H9 (cell line): Measurements from ENCODE around the gene GAS1. TPM values are rescaled to one million over a fixed set of nuclear protein-coding genes. Genes with fewer than 3 reads are reported as not detected.

Experiments
- DNase-seq: peaks from one replicate; pipeline ENCODE4 v3.0.0-alpha.2; 2017
- H2AFZ ChIP-seq: one replicate; pipeline ENCODE4 v1.6.1; 2013; ENCODE audit warnings: mild to moderate bottlenecking, low read length, control low read depth, moderate library complexity
- H2AK5ac ChIP-seq: 2 replicates; pipeline ENCODE4 v1.6.1; 2013; ENCODE audit warnings: low read length, control low read depth, mixed read lengths; ENCODE audit not compliant: insufficient read length
- H2BK120ac ChIP-seq: one replicate; pipeline ENCODE4 v1.6.1; 2013; ENCODE audit warnings: low read depth, mild to moderate bottlenecking, low read length, control low read depth, inconsistent platforms; ENCODE audit not compliant: poor library complexity, severe bottlenecking
- H2BK12ac ChIP-seq: 2 replicates; pipeline ENCODE4 v1.6.1; 2013; ENCODE audit warnings: low read length, control low read depth, mixed read lengths, low read depth; ENCODE audit not compliant: insufficient read length
- H2BK15ac ChIP-seq: 2 replicates; pipeline ENCODE4 v1.6.1; 2013; ENCODE audit warnings: low read depth, low read length, control low read depth
- H2BK20ac ChIP-seq: one replicate; pipeline ENCODE4 v1.6.1; 2013; ENCODE audit warnings: low read depth, mild to moderate bottlenecking, low read length, control low read depth, inconsistent platforms; ENCODE audit not compliant: poor library complexity, severe bottlenecking
- H2BK5ac ChIP-seq: 2 replicates; pipeline ENCODE4 v1.6.1; 2013; ENCODE audit warnings: low read length, control low read depth, mixed read lengths; ENCODE audit not compliant: insufficient read length
- H3K14ac ChIP-seq: 2 replicates; pipeline ENCODE4 v1.6.1; 2013; ENCODE audit warnings: low read length, control low read depth; ENCODE audit not compliant: insufficient read depth
- H3K18ac ChIP-seq: 2 replicates; pipeline ENCODE4 v1.6.1; 2013; ENCODE audit warnings: low read depth, mild to moderate bottlenecking, mixed read lengths, low read length, control low read depth; ENCODE audit not compliant: insufficient read length
- H3K23ac ChIP-seq: 2 replicates; pipeline ENCODE4 v1.6.1; 2013; ENCODE audit warnings: low read length, control low read depth, mixed read lengths, low read depth; ENCODE audit not compliant: insufficient read length
- H3K23me2 ChIP-seq: 2 replicates; pipeline ENCODE4 v1.6.1; 2013; ENCODE audit warnings: low read depth, mild to moderate bottlenecking, mixed read lengths, low read length, control low read depth; ENCODE audit not compliant: insufficient read length, poor library complexity, severe bottlenecking
- H3K27ac ChIP-seq: 2 replicates; pipeline ENCODE4 v1.5.1; 2013; ENCODE audit warnings: low read length, control low read depth, mixed read lengths, low read depth; ENCODE audit not compliant: insufficient read length
- H3K27me3 ChIP-seq: 2 replicates; pipeline ENCODE4 v1.6.1; 2013; ENCODE audit warnings: low read length, control low read depth, inconsistent platforms; ENCODE audit not compliant: insufficient read depth
- H3K4ac ChIP-seq: 2 replicates; pipeline ENCODE4 v1.6.1; 2013; ENCODE audit warnings: low read depth, mild to moderate bottlenecking, control low read depth, inconsistent platforms, low read length, moderate library complexity
- H3K4me1 ChIP-seq: 2 replicates; pipeline ENCODE4 v1.6.1; 2013; ENCODE audit warnings: low read length, control low read depth, inconsistent platforms; ENCODE audit not compliant: insufficient read depth
- H3K4me2 ChIP-seq: 2 replicates; pipeline ENCODE4 v1.6.1; 2013; ENCODE audit warnings: low read length, control low read depth, mixed read lengths; ENCODE audit not compliant: insufficient read length, insufficient read depth
- H3K56ac ChIP-seq: 2 replicates; pipeline ENCODE4 v1.6.1; 2013; ENCODE audit warnings: low read depth, mild to moderate bottlenecking, mixed read lengths, low read length, control low read depth; ENCODE audit not compliant: insufficient read length
- H3K79me1 ChIP-seq: 2 replicates; pipeline ENCODE4 v1.6.1; 2013; ENCODE audit warnings: low read depth, mild to moderate bottlenecking, moderate library complexity, low read length, control low read depth, inconsistent platforms; ENCODE audit not compliant: insufficient read depth, poor library complexity, severe bottlenecking
- H3K79me2 ChIP-seq: 2 replicates; pipeline ENCODE4 v1.6.1; 2013; ENCODE audit warnings: low read length, control low read depth, inconsistent platforms; ENCODE audit not compliant: insufficient read depth
- H3K9ac ChIP-seq: 2 replicates; pipeline ENCODE4 v1.6.1; 2013; ENCODE audit warnings: low read length, control low read depth, mixed read lengths; ENCODE audit not compliant: insufficient read length; ENCODE audit errors: extremely low read depth
- H3K9me3 ChIP-seq: one replicate; pipeline ENCODE4 v1.6.1; 2013; ENCODE audit warnings: low read depth, low read length, inconsistent platforms; ENCODE audit not compliant: control insufficient read depth
- H3T11ph ChIP-seq: one replicate; pipeline ENCODE4 v1.6.1; 2013; ENCODE audit warnings: mild to moderate bottlenecking, low read length, control low read depth, inconsistent platforms
- H4K20me1 ChIP-seq: one replicate; pipeline ENCODE4 v1.6.1; 2013; ENCODE audit not compliant: control insufficient read depth, insufficient read length, insufficient read depth
- H4K5ac ChIP-seq: 2 replicates; pipeline ENCODE4 v1.6.1; 2013; ENCODE audit warnings: low read depth, mild to moderate bottlenecking, mixed read lengths, low read length, control low read depth; ENCODE audit not compliant: insufficient read length
- H4K8ac ChIP-seq: replicated peaks from 2 replicates; pipeline ENCODE4 v1.6.1; 2013; ENCODE audit warnings: low read length, control low read depth, mixed read lengths, low read depth; ENCODE audit not compliant: insufficient read length
- H4K91ac ChIP-seq: 2 replicates; pipeline ENCODE4 v1.6.1; 2013; ENCODE audit warnings: low read depth, mild to moderate bottlenecking, moderate library complexity, mixed read lengths, low read length, control low read depth; ENCODE audit not compliant: insufficient read length
- H3K27ac Mint-ChIP-seq, 3 experiments: 2 replicates in 2 of 3; 3 replicates in 1 of 3; pipeline ENCODE4 v1.8.0; 2020 to 2021; ENCODE audit warnings: mixed read lengths in 3 of 3, mild to moderate bottlenecking in 1 of 3, moderate library complexity in 1 of 3
- H3K27me3 Mint-ChIP-seq: 2 replicates; pipeline ENCODE4 v1.8.0; 2021; ENCODE audit warnings: low read depth, mild to moderate bottlenecking, moderate library complexity, mixed read lengths
- H3K36me3 Mint-ChIP-seq, 3 experiments: 2 replicates in 2 of 3; 3 replicates in 1 of 3; pipeline ENCODE4 v1.8.0; 2020 to 2021; ENCODE audit warnings: low read depth in 3 of 3, mixed read lengths in 3 of 3; ENCODE audit not compliant: insufficient read depth in 1 of 3
- H3K4me1 Mint-ChIP-seq, 2 experiments: 2 replicates each; pipeline ENCODE4 v1.8.0; 2020; ENCODE audit warnings: mixed read lengths in 2 of 2
- H3K4me3 Mint-ChIP-seq, 2 experiments: 2 replicates in 1 of 2; 3 replicates in 1 of 2; pipeline ENCODE4 v1.8.0; 2020 to 2021; ENCODE audit warnings: mild to moderate bottlenecking in 2 of 2, mixed read lengths in 2 of 2, moderate library complexity in 1 of 2
- H3K9me3 Mint-ChIP-seq, 2 experiments: 2 replicates in 1 of 2; 3 replicates in 1 of 2; pipeline ENCODE4 v1.8.0; 2020; ENCODE audit warnings: mild to moderate bottlenecking in 2 of 2, mixed read lengths in 2 of 2, moderate library complexity in 1 of 2
- CTCF ChIP-seq: fragments of 200-600 bp; sonication (generic); conservative IDR thresholded peaks from 3 replicates; pipeline ENCODE4 v1.8.0; 2021; ENCODE audit warnings: antibody characterized with exemption, mild to moderate bottlenecking
- WGBS: extraction: QIAGEN DNeasy Blood & Tissue Kit; methylation state at CpG from one replicate; pipeline ENCODE4 v1.1.7; 2013; ENCODE audit warnings: missing lambda C conversion rate, low lambda C conversion rate, mixed read lengths; ENCODE audit not compliant: insufficient read length; ENCODE audit errors: extremely low coverage; 5-methylcytosine and 5-hydroxymethylcytosine counted together
- total RNA-seq: library from RNA; stranded (reverse); gene quantifications from 2 replicates; pipeline ENCODE4 v1.2.1, GENCODE V29; 2021

GAS1 gene
- total RNA-seq, 1 experiment from 2014 or later, result 2.3 TPM

GRCh38 chr9:86902586-86902985 is 44.7 kb downstream of the GAS1 start:
- Mint-ChIP-seq H3K4me1 (peaks cover 30 to 49% of the 10 kb centered on the region in 2 experiments), H3K36me3 (0 out of 7 replicates have a peak, but pooled peaks cover 0 to 4% (median 0%) of the 10 kb centered on the region in 3 experiments), H3K4me3 (peak overlapping the region; percentile 76 to 89), H3K27me3 (peaks cover 79% of the 10 kb centered on the region), H3K9me3 (peaks cover 0 to 11% of the 10 kb centered on the region in 2 experiments; a peak in 2 of 5 replicates), H3K27ac (no peak overlapping the region; a peak in 1 of 7 replicates)
- no peak overlapping the region for H2BK20ac ChIP-seq
- TF ChIP-seq CTCF, result no peak
- no peak overlapping the region for H3T11ph ChIP-seq
- H3K4ac ChIP-seq, result no peak overlapping the region
- peak; percentile 40 for DNase-seq
- H3K27ac ChIP-seq, result no peak overlapping the region
- H3K9ac ChIP-seq, result no peak overlapping the region
- no peaks in the 10 kb centered on the region for H3K79me2 ChIP-seq
- H4K91ac ChIP-seq, result no peak overlapping the region
- no peaks in the 10 kb centered on the region for H3K79me1 ChIP-seq
- H4K5ac ChIP-seq, result no peak overlapping the region
- H3K27me3 ChIP-seq, result peaks cover 10% of the 10 kb centered on the region; the same call in 1 of the 2 replicates
- no peaks in the 10 kb centered on the region for H4K20me1 ChIP-seq
- peaks cover 5% of the 10 kb centered on the region for H3K23me2 ChIP-seq
- no peak overlapping the region for H2AFZ ChIP-seq
- no peak overlapping the region for H2BK15ac ChIP-seq
- peak overlapping the region; percentile 83 for H3K4me2 ChIP-seq
- no peaks in the 10 kb centered on the region for H3K4me1 ChIP-seq
- H3K56ac ChIP-seq, result no peak overlapping the region
- no peak overlapping the region for H2BK5ac ChIP-seq
- H2AK5ac ChIP-seq, result no peak overlapping the region
- no peak overlapping the region for H2BK12ac ChIP-seq
- no peaks in the 10 kb centered on the region for H3K9me3 ChIP-seq
- no peak overlapping the region for H2BK120ac ChIP-seq
- WGBS, result no CpG with 5 or more reads among the region's 21 CpGs
- H4K8ac ChIP-seq, result no peak overlapping the region
- no peak overlapping the region for H3K18ac ChIP-seq
- no peak overlapping the region for H3K23ac ChIP-seq
- H3K14ac ChIP-seq, result no peak overlapping the region
